GM12872 (cell line): ENCODE data around the gene SEPTIN10.

Source experiments
- CTCF ChIP-seq: IDR thresholded peaks from 3 replicates; pipeline ENCODE4 v1.5.1; 2011; ENCODE audit warnings: low read depth, mild to moderate bottlenecking, low read length, moderate library complexity; ENCODE audit not compliant: insufficient read depth

Gene SEPTIN10

GRCh38 chr2:109630441-109631430, 17.0 kb upstream of the SEPTIN10 start:
- TF ChIP-seq CTCF = no peak

GRCh38 chr2:109629867-109630266, 16.1 kb upstream of the SEPTIN10 start:
- TF ChIP-seq CTCF = no peak

- no peak for TF ChIP-seq CTCF
Observed at GRCh38 chr2:109624339-109624738, 10.6 kb upstream of the SEPTIN10 start.

GRCh38 chr2:109623923-109624322, 10.2 kb upstream of the SEPTIN10 start:
- no peak for TF ChIP-seq CTCF

- TF ChIP-seq CTCF = no peak
Observed at GRCh38 chr2:109623297-109623696, 9.5 kb upstream of the SEPTIN10 start.

GRCh38 chr2:109619032-109619615, 5.4 kb upstream of the SEPTIN10 start:
- no peak for TF ChIP-seq CTCF

- no peak for TF ChIP-seq CTCF
Observed at GRCh38 chr2:109616184-109616583, 2.4 kb upstream of the SEPTIN10 start.
